GM06990 (cell line): Measurements from ENCODE around the gene PNPT1.

Source experiments
- DNase-seq: peaks from one replicate; pipeline ENCODE4 v3.0.0-alpha.2; 2011; ENCODE audit not compliant: insufficient read length; ENCODE audit errors: extremely low read depth
- H3K27me3 ChIP-seq: replicated peaks from 2 replicates; pipeline ENCODE4 v1.6.0; 2011; ENCODE audit warnings: low read length; ENCODE audit not compliant: control insufficient read depth, insufficient read depth
- H3K36me3 ChIP-seq: 2 replicates; pipeline ENCODE4 v1.5.1; 2011; ENCODE audit warnings: low read length; ENCODE audit not compliant: control insufficient read depth, insufficient read depth
- H3K4me3 ChIP-seq: replicated peaks from 2 replicates; pipeline ENCODE4 v1.5.1; 2011; ENCODE audit warnings: low read depth, mild to moderate bottlenecking, control low read depth, low read length
- CTCF ChIP-seq: IDR thresholded peaks from 2 replicates; pipeline ENCODE4 v1.5.1; 2011; ENCODE audit warnings: low read length, control low read depth, mild to moderate bottlenecking, inconsistent platforms; ENCODE audit not compliant: insufficient read depth, poor library complexity, severe bottlenecking

Gene PNPT1

GRCh38 chr2:55610954-55611743 lies 82.5 kb downstream of the PNPT1 start:
- Histone ChIP-seq H3K36me3 (peaks cover 5% of the 10 kb centered on the region), H3K27me3 (no peaks in the 10 kb centered on the region), H3K4me3 (no peak overlapping the region)
- no peak for TF ChIP-seq CTCF
- no peak for DNase-seq

- no peaks in the 10 kb centered on the region for H3K27me3 ChIP-seq
- H3K4me3 ChIP-seq, result no peak overlapping the region
- peaks cover 5% of the 10 kb centered on the region for H3K36me3 ChIP-seq
- DNase-seq, result no peak
- no peak for TF ChIP-seq CTCF
Measured at GRCh38 chr2:55609938-55610578, 83.6 kb downstream of the PNPT1 start.

GRCh38 chr2:55609193-55609794 lies 84.3 kb downstream of the PNPT1 start:
- Histone ChIP-seq H3K27me3 (no peaks in the 10 kb centered on the region), H3K36me3 (peaks cover 5% of the 10 kb centered on the region), H3K4me3 (no peak overlapping the region)
- TF ChIP-seq CTCF, result no peak
- DNase-seq, result no peak

GRCh38 chr2:55607717-55608116 lies 85.9 kb downstream of the PNPT1 start:
- Histone ChIP-seq H3K4me3 (no peak overlapping the region), H3K36me3 (peaks cover 5% of the 10 kb centered on the region), H3K27me3 (no peaks in the 10 kb centered on the region)
- DNase-seq, result no peak
- no peak for TF ChIP-seq CTCF

- Histone ChIP-seq H3K27me3 (no peaks in the 10 kb centered on the region), H3K36me3 (peaks cover 1% of the 10 kb centered on the region), H3K4me3 (no peak overlapping the region)
- no peak for TF ChIP-seq CTCF
- no peak for DNase-seq
Measured at GRCh38 chr2:55604027-55604565, 89.5 kb downstream of the PNPT1 start.
